ENCODE data around the gene LRCH4. TPM values are rescaled to one million over a fixed set of nuclear protein-coding genes. Genes with fewer than 3 reads are reported as not detected.
A peak's percentile ranks its signal among the peaks of the same experiment; 100 is the strongest.

Gene LRCH4
- total and polyA plus RNA-seq, 9 of the 15 experiments (the other 6 are each of a cell fraction or from before 2014, with no cell fraction given): 0.06 to 63.3 (median 15.0) TPM

- peak; percentile 34; the same call in 1 of the 2 replicates for TF ChIP-seq REST (IDR thresholded peaks at IDR 0.05; ENCODE audit: borderline replicate concordance)
- no peak for TF ChIP-seq REST (CRISPR knock-in tag; IDR thresholded peaks at IDR 0.05; ENCODE audit: low read depth)
Observed at GRCh38 chr7:100588438-100588837, 2.5 kb upstream of the LRCH4 start (continued).

All from K562 (cell line).